HepG2 (cell line): ENCODE results near the gene TRIO. TPM values are rescaled to one million over a fixed set of nuclear protein-coding genes. Genes with fewer than 3 reads are reported as not detected.

Experiments used
- ATAC-seq: fragments of 200-7000 bp; cut with Tn5 transposase; 3 replicates; pipeline ENCODE4 v1.9.1; 2020; ENCODE audit warnings: mild to moderate bottlenecking, moderate library complexity
- BruUV-seq: library from RNA; stranded (reverse); fragments of 400-500 nt; replicated peaks from 2 replicates; lab custom pipeline; 2021; lab: Mats Ljungman, UMichigan
- CTCF ChIA-PET: fragments of 300-600 bp; formaldehyde crosslinking; extraction: SDS; loops from one replicate; lab custom pipeline; 2021; ENCODE audit warnings: low total read pairs, inconsistent platforms, low intra/inter-chr PET ratio; lab: Yijun Ruan, JAX
- POLR2A ChIA-PET: fragments of 350-600 bp; sonication (Branson Sonifier 250); formaldehyde crosslinking; loops from one replicate; lab custom pipeline; 2020; ENCODE audit warnings: antibody characterized with exemption, inconsistent platforms; lab: Yijun Ruan, JAX
- DNase-seq: peaks from one replicate; pipeline ENCODE4 v3.0.0-alpha.2; 2015; ENCODE audit warnings: low spot score
- FAIRE-seq: peaks from 3 replicates; lab custom pipeline; 2011; peaks lifted over from hg19 to GRCh38; lab: Jason Lieb, UNC
- H2AFZ ChIP-seq: one replicate; pipeline ENCODE4 v1.6.1; 2011; ENCODE audit warnings: low read length, inconsistent platforms
- H3K27ac ChIP-seq: fragments of 300-600 bp; 3 replicates; pipeline ENCODE4 v1.8.0; 2011; ENCODE audit warnings: mixed run types, mild to moderate bottlenecking, mixed read lengths, low read length, inconsistent platforms; ENCODE audit not compliant: insufficient read depth; ENCODE audit errors: extremely low read length
- H3K27me3 ChIP-seq, 2 experiments: fragments of 200-600 bp in 1 of 2; 2 replicates in 1 of 2; 3 replicates in 1 of 2; pipeline versions ENCODE4 v1.6.0 to v1.8.0; 2011; ENCODE audit warnings: low read length in 2 of 2, mild to moderate bottlenecking in 2 of 2, moderate library complexity in 2 of 2, inconsistent platforms in 1 of 2; ENCODE audit not compliant: insufficient read depth in 2 of 2, control insufficient read depth in 1 of 2
- H3K36me3 ChIP-seq, 2 experiments: fragments of 200-600 bp in 1 of 2; replicated peaks in 1 of 2; 2 replicates in 1 of 2; 3 replicates in 1 of 2; pipeline versions ENCODE4 v1.5.1 to v1.8.0; 2011; ENCODE audit warnings: low read length in 2 of 2, inconsistent platforms in 1 of 2; ENCODE audit not compliant: insufficient read depth in 2 of 2, control insufficient read depth in 1 of 2
- H3K4me1 ChIP-seq: 2 replicates; pipeline ENCODE4 v1.5.1; 2012; ENCODE audit warnings: low read length, inconsistent platforms; ENCODE audit not compliant: insufficient read depth
- H3K4me2 ChIP-seq: 2 replicates; pipeline ENCODE4 v1.6.0; 2011; ENCODE audit warnings: low read depth, low read length, inconsistent platforms
- H3K4me3 ChIP-seq, 3 experiments: fragments of 200-600 bp in 1 of 3; sonication (generic), shearing (Covaris generic) in 1 of 3; replicated peaks in 1 of 3; 2 replicates each; pipeline ENCODE4 v1.5.1; 2011 to 2016; ENCODE audit warnings: low read length in 3 of 3, inconsistent platforms in 2 of 3, low read depth in 2 of 3, mild to moderate bottlenecking in 2 of 3, control low read depth in 1 of 3, mixed read lengths in 1 of 3; ENCODE audit not compliant: insufficient read depth in 1 of 3
- H3K79me2 ChIP-seq: one replicate; pipeline ENCODE4 v1.6.1; 2011; ENCODE audit warnings: low read length, inconsistent platforms; ENCODE audit not compliant: insufficient read depth
- H3K9ac ChIP-seq: 2 replicates; pipeline ENCODE4 v1.6.0; 2011; ENCODE audit warnings: mild to moderate bottlenecking, low read depth, low read length, inconsistent platforms; ENCODE audit not compliant: insufficient read depth
- H3K9me3 ChIP-seq: 2 replicates; pipeline ENCODE4 v1.5.1; 2012; ENCODE audit warnings: mild to moderate bottlenecking, low read length
- H4K20me1 ChIP-seq: 2 replicates; pipeline ENCODE4 v1.6.0; 2011; ENCODE audit warnings: inconsistent platforms, mild to moderate bottlenecking, low read length, moderate library complexity; ENCODE audit not compliant: insufficient read depth
- ATF7 ChIP-seq, 2 experiments: fragments of 450-650 bp in 1 of 2; sonication (generic) in 1 of 2; formaldehyde crosslinking in 1 of 2; IDR thresholded peaks; 2 replicates each; pipeline versions ENCODE4 v1.4.0 to v1.6.1; 2016 to 2020; ENCODE audit warnings: antibody characterized with exemption in 1 of 2, mild to moderate bottlenecking in 1 of 2, missing genetic modification reagents in 1 of 2
- GTF3A ChIP-seq: sonication (generic); formaldehyde crosslinking; conservative IDR thresholded peaks from 2 replicates; pipeline ENCODE4 v1.4.0; 2020; ENCODE audit warnings: mild to moderate bottlenecking, missing genetic modification reagents
- HDAC6 ChIP-seq: fragments of 200-600 bp; sonication (generic); IDR thresholded peaks from 2 replicates; pipeline ENCODE4 v1.7.0; 2017; ENCODE audit warnings: mild to moderate bottlenecking, antibody characterized with exemption, low read length, low read depth
- HNF4G ChIP-seq, 2 experiments: sonication (generic) in 1 of 2; formaldehyde crosslinking in 1 of 2; IDR thresholded peaks; 2 replicates each; pipeline versions ENCODE4 v1.4.0 to v1.6.1; 2011 to 2020; ENCODE audit warnings: borderline replicate concordance in 2 of 2, low read depth in 2 of 2, mild to moderate bottlenecking in 2 of 2, low read length in 1 of 2, missing genetic modification reagents in 1 of 2, moderate library complexity in 1 of 2
- HNRNPL ChIP-seq: fragments of 200-400 bp; formaldehyde crosslinking; IDR thresholded peaks from 2 replicates; pipeline ENCODE4 v1.6.1; 2017; ENCODE audit warnings: mild to moderate bottlenecking, low read depth, low read length
- MTF2 ChIP-seq: sonication (generic); formaldehyde crosslinking; IDR thresholded peaks from 2 replicates; pipeline ENCODE4 v1.5.0; 2020; ENCODE audit warnings: missing genetic modification reagents, borderline replicate concordance
- SALL1 ChIP-seq: sonication (generic); formaldehyde crosslinking; IDR thresholded peaks from 2 replicates; pipeline ENCODE4 v1.8.0; 2022; ENCODE audit warnings: mild to moderate bottlenecking, missing genetic modification reagents
- SMAD3 ChIP-seq: sonication (generic); formaldehyde crosslinking; IDR thresholded peaks from 2 replicates; pipeline ENCODE4 v1.4.0; 2020; ENCODE audit warnings: missing genetic modification reagents
- ZNF333 ChIP-seq: sonication (generic); formaldehyde crosslinking; IDR thresholded peaks from 2 replicates; pipeline ENCODE4 v1.4.0; 2020; ENCODE audit warnings: mild to moderate bottlenecking, missing genetic modification reagents, borderline replicate concordance
- ZNF383 ChIP-seq: sonication (generic); formaldehyde crosslinking; IDR thresholded peaks from 2 replicates; pipeline ENCODE4 v1.4.0; 2020; ENCODE audit warnings: missing genetic modification reagents, mild to moderate bottlenecking, borderline replicate concordance
- ZNF720 ChIP-seq: sonication (generic); formaldehyde crosslinking; IDR thresholded peaks from 2 replicates; pipeline ENCODE4 v1.4.0; 2020; ENCODE audit warnings: missing genetic modification reagents
- ZNF761 ChIP-seq: sonication (generic); formaldehyde crosslinking; conservative IDR thresholded peaks from 2 replicates; pipeline ENCODE4 v1.4.0; 2020; ENCODE audit warnings: mild to moderate bottlenecking, missing genetic modification reagents
- WGBS: methylation state at CpG from one replicate; pipeline ENCODE4 v1.1.6; 2017; ENCODE audit warnings: low lambda C conversion rate; 5-methylcytosine and 5-hydroxymethylcytosine counted together
- in situ Hi-C: cut with HindIII; loops from 2 replicates; pipeline ENCODE4 v1.10.0; 2017; ENCODE audit warnings: low pct_unique_long_range_greater_than_20kb; ENCODE audit not compliant: extremely low pct_ligation_motif_present
- intact Hi-C: fragments of 100-400 bp; cut with micrococcal nuclease; formaldehyde crosslinking; loops from one replicate; pipeline ENCODE4 v1.10.0; 2022; ENCODE audit not compliant: unreplicated experiment
- polyA plus RNA-seq, 8 experiments: library from polyadenylated mRNA; depleted of rRNA in 3 of 8; stranded (reverse) in 7 of 8; unstranded in 1 of 8; fragments of >200 nt; fragmentation: Illumina TruSeq in 4 of 8; extraction: Trizol in 4 of 8; gene quantifications; 2 replicates each; pipeline versions ENCODE4 v1.2.1 to v1.2.3, GENCODE V29; 2011 to 2016; ENCODE audit warnings: low read depth in 4 of 8, missing spikeins in 1 of 8, mixed read lengths in 1 of 8; ENCODE audit not compliant: insufficient read depth in 1 of 8
- total RNA-seq, 5 experiments: library from RNA; depleted of rRNA; stranded (reverse); fragments of >200 nt; fragmentation: Illumina TruSeq; extraction: Trizol; gene quantifications; 2 replicates each; pipeline ENCODE4 v1.2.3, GENCODE V29; 2016; ENCODE audit warnings: low read depth in 1 of 5
- TF ChIP-seq, protein P1 (sequence below): sonication (generic); formaldehyde crosslinking; IDR thresholded peaks from 2 replicates; pipeline ENCODE4 v1.5.0; 2020; ENCODE audit warnings: missing genetic modification reagents
- TF ChIP-seq, protein P2 (sequence below): sonication (generic); formaldehyde crosslinking; IDR thresholded peaks from 2 replicates; pipeline ENCODE4 v1.4.0; 2020; ENCODE audit warnings: mild to moderate bottlenecking, missing genetic modification reagents
- TF ChIP-seq, protein P3 (sequence below): sonication (generic); formaldehyde crosslinking; IDR thresholded peaks from 2 replicates; pipeline ENCODE4 v1.9.0; 2021; ENCODE audit warnings: missing genetic modification reagents, mild to moderate bottlenecking, borderline replicate concordance

The TRIO gene
- total and polyA plus RNA-seq, 2 of the 13 experiments (the other 11 are each of a cell fraction or from before 2014, with no cell fraction given): 45.2 to 45.9 TPM

DNA sequence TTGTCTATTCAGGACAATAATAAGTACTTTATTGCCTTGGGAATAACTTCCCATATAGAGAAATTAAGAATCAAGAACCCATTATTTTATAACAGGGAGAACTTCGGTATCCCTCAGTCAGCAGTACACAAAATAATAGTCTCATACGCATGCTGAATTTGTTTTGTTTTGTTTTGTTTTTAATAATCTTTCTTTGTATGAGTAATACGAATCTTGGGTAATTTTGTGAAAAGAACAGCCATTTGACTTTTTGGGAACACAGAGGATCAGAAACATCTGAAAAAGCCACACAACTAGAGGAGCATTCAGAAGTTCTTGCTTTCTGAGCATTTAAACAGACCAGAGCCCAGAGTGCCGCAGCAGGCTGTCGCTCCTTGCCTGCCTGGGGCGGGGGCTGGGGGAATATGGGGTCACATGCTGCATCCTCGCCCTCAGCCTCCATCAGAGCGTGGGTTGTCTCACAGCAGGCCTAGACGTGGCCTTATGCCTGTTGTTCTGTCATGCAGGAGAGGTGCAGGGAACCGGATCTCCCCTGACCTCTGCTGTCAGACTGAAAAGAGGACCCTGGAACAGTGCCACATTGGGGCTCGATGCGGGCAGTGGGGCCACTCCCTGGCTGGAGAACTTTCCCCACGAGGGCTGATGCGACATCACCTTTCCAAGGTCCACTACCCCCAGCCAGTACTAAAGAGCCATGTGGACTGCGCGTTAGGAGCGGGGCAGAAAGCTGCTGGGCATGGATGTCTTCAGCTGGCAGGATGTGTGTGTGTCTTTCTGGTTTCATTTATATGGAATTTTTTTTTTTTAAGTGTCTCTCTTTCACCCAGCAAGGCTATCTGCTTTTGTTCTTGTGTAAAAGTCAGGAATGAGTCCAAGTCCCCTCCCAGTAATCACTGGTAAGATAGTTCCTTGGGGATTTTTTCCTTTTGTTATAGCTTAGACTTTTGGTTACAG, 305.1 kb downstream of the TRIO start:
- FAIRE-seq (no peak), ATAC-seq (no peak), DNase-seq (no peak)
- ChIA-PET POLR2A (no interaction called here), CTCF (no interaction called here)
- no peak overlapping the region for H3K4me3 ChIP-seq
- no peaks in the 10 kb centered on the region for H3K79me2 ChIP-seq
- H3K27ac ChIP-seq: no peak overlapping the region
- H3K27me3 ChIP-seq: no peaks in the 10 kb centered on the region
- 99% methylated on average over 10 of the region's 17 CpGs for WGBS
- no TSS peak for BruUV-seq
- no peaks in the 10 kb centered on the region for H3K9me3 ChIP-seq
- H4K20me1 ChIP-seq: no peaks in the 10 kb centered on the region
- intact Hi-C loops: no loop called here
- H2AFZ ChIP-seq: no peak overlapping the region
- peaks cover 2 to 19% of the 10 kb centered on the region in 2 experiments; a peak in 3 of 5 replicates for H3K36me3 ChIP-seq
- no peak overlapping the region for H3K9ac ChIP-seq
- in situ Hi-C loops: no loop called here
- H3K4me2 ChIP-seq: no peak overlapping the region
- no peaks in the 10 kb centered on the region for H3K4me1 ChIP-seq
- no peak for TF ChIP-seq ZNF333
- no peak for TF ChIP-seq SALL1 (CRISPR knock-in tag)
- TF ChIP-seq, protein P1, sequence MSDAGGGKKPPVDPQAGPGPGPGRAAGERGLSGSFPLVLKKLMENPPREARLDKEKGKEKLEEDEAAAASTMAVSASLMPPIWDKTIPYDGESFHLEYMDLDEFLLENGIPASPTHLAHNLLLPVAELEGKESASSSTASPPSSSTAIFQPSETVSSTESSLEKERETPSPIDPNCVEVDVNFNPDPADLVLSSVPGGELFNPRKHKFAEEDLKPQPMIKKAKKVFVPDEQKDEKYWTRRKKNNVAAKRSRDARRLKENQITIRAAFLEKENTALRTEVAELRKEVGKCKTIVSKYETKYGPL (CRISPR knock-in tag): no peak
- TF ChIP-seq ZNF761: no peak
- TF ChIP-seq, protein P2, sequence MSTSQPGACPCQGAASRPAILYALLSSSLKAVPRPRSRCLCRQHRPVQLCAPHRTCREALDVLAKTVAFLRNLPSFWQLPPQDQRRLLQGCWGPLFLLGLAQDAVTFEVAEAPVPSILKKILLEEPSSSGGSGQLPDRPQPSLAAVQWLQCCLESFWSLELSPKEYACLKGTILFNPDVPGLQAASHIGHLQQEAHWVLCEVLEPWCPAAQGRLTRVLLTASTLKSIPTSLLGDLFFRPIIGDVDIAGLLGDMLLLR (CRISPR knock-in tag): no peak
- TF ChIP-seq ZNF383 (CRISPR knock-in tag): no peak
- no peak for TF ChIP-seq HNRNPL
- TF ChIP-seq, protein P3, sequence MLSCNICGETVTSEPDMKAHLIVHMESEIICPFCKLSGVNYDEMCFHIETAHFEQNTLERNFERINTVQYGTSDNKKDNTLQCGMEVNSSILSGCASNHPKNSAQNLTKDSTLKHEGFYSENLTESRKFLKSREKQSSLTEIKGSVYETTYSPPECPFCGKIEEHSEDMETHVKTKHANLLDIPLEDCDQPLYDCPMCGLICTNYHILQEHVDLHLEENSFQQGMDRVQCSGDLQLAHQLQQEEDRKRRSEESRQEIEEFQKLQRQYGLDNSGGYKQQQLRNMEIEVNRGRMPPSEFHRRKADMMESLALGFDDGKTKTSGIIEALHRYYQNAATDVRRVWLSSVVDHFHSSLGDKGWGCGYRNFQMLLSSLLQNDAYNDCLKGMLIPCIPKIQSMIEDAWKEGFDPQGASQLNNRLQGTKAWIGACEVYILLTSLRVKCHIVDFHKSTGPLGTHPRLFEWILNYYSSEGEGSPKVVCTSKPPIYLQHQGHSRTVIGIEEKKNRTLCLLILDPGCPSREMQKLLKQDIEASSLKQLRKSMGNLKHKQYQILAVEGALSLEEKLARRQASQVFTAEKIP (CRISPR knock-in tag): no peak
- TF ChIP-seq HDAC6: no peak
- no peak for TF ChIP-seq ATF7 (IDR thresholded peaks at IDR 0.05)
- TF ChIP-seq ATF7 (CRISPR knock-in tag; IDR thresholded peaks at IDR 0.05): no peak
- TF ChIP-seq MTF2 (CRISPR knock-in tag): no peak
- TF ChIP-seq GTF3A (CRISPR knock-in tag): no peak
- TF ChIP-seq SMAD3 (CRISPR knock-in tag): no peak
- no peak for TF ChIP-seq HNF4G (IDR thresholded peaks at IDR 0.05; ENCODE audit: borderline replicate concordance, low read depth, low read length)
- no peak for TF ChIP-seq HNF4G (CRISPR knock-in tag; IDR thresholded peaks at IDR 0.05; ENCODE audit: borderline replicate concordance, low read depth)
- TF ChIP-seq ZNF720 (CRISPR knock-in tag): no peak
